Measurements from ENCODE around the gene CLTCL1.

CLTCL1 gene

DNA sequence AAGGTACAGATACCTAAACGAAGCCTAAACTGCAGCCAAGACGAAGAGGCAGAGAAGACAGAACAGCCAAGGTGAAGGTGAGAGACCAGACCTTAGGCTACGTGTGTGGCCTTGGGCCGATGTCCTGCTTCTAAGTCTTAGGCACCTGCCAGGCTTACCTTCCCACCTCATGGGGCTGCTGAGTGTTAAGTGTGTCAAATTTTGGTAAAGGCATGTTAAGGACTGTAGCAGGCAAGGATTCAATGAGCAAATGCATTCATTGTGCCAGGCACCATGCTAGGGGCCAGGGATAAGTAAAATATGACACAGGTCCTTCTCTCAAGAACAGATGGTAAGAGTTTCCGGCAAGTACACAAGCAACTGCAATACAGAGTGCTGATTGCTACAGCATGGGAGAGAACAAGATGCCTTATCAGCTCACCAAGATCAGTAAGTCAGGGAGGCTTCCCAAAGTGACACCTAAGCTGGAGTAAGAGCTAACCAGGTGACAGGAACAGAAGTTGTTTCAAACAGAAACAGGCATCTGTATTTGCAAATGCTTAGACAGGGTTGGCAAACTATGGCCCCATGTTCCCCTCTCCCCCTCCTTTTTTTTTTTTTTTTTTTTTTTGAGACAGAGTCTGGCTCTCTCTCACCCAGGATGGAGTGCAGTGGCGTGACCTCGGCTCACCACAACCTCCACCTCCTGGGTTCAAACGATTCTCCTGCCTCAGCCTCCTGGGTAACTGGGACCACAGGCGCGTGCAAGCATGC, 46.7 kb downstream of the CLTCL1 start:
- Histone ChIP-seq H3K27me3 (ENCODE audit: control insufficient read depth in 1 of 2, insufficient read depth in 2 of 2, low read length in 2 of 2) (no peaks in the 10 kb centered on the region), H3K9ac (ENCODE audit: low read length in 2 of 2) (no peak overlapping the region), H3K36me3 (ENCODE audit: control insufficient read depth in 2 of 2, insufficient read depth in 2 of 2, low read length in 2 of 2) (no peaks in the 10 kb centered on the region), H3K4me3 (ENCODE audit: low read length in 2 of 2) (no peak overlapping the region), H3K9me3 (ENCODE audit: control insufficient read depth in 2 of 2, low read length in 2 of 2) (no peaks in the 10 kb centered on the region), H3K4me1 (ENCODE audit: control insufficient read depth, insufficient read depth, low read length) (no peaks in the 10 kb centered on the region), H3K27ac (ENCODE audit: low read length) (no peak overlapping the region)

DNA sequence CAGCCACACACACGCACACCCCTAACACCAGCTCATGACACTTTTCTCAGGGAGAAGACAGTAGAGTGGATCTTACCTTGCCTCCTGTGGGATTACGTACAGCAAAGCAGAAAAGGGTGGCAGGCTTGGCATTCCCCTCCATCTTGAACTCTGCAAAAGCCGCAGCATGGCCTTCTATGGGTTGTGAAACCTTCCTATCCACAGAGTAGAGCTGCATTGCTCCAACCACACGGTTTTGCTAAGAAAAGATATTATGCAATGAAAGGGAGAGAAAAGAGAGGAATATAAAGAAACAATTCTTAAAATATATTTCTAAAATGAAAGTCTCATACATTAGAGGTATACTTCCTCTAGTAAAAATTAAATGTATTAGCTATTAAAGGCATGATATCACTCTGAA, 48.8 kb downstream of the CLTCL1 start:
- no peak overlapping the region for H3K4me3 ChIP-seq (ENCODE audit: low read length in 2 of 2)
- H3K27ac ChIP-seq (ENCODE audit: low read length), result no peak overlapping the region
- peaks cover 4% of the 10 kb centered on the region for H3K4me1 ChIP-seq (ENCODE audit: control insufficient read depth, insufficient read depth, low read length)
- H3K9ac ChIP-seq (ENCODE audit: low read length in 2 of 2), result no peak overlapping the region
- no peaks in the 10 kb centered on the region for H3K9me3 ChIP-seq (ENCODE audit: control insufficient read depth in 2 of 2, low read length in 2 of 2)
- H3K27me3 ChIP-seq (ENCODE audit: control insufficient read depth in 1 of 2, insufficient read depth in 2 of 2, low read length in 2 of 2), result no peaks in the 10 kb centered on the region
- no peaks in the 10 kb centered on the region for H3K36me3 ChIP-seq (ENCODE audit: control insufficient read depth in 2 of 2, insufficient read depth in 2 of 2, low read length in 2 of 2)

- no peaks in the 10 kb centered on the region for H3K9me3 ChIP-seq (ENCODE audit: control insufficient read depth in 2 of 2, low read length in 2 of 2)
- no peak overlapping the region for H3K27ac ChIP-seq (ENCODE audit: low read length)
- peaks cover 4% of the 10 kb centered on the region for H3K4me1 ChIP-seq (ENCODE audit: control insufficient read depth, insufficient read depth, low read length)
- H3K9ac ChIP-seq (ENCODE audit: low read length in 2 of 2), result no peak overlapping the region
- no peaks in the 10 kb centered on the region for H3K27me3 ChIP-seq (ENCODE audit: control insufficient read depth in 1 of 2, insufficient read depth in 2 of 2, low read length in 2 of 2)
- no peaks in the 10 kb centered on the region for H3K36me3 ChIP-seq (ENCODE audit: control insufficient read depth in 2 of 2, insufficient read depth in 2 of 2, low read length in 2 of 2)
- H3K4me3 ChIP-seq (ENCODE audit: low read length in 2 of 2), result no peak overlapping the region
Observed at GRCh38 chr22:19241593-19241906, 50.0 kb downstream of the CLTCL1 start.

DNA sequence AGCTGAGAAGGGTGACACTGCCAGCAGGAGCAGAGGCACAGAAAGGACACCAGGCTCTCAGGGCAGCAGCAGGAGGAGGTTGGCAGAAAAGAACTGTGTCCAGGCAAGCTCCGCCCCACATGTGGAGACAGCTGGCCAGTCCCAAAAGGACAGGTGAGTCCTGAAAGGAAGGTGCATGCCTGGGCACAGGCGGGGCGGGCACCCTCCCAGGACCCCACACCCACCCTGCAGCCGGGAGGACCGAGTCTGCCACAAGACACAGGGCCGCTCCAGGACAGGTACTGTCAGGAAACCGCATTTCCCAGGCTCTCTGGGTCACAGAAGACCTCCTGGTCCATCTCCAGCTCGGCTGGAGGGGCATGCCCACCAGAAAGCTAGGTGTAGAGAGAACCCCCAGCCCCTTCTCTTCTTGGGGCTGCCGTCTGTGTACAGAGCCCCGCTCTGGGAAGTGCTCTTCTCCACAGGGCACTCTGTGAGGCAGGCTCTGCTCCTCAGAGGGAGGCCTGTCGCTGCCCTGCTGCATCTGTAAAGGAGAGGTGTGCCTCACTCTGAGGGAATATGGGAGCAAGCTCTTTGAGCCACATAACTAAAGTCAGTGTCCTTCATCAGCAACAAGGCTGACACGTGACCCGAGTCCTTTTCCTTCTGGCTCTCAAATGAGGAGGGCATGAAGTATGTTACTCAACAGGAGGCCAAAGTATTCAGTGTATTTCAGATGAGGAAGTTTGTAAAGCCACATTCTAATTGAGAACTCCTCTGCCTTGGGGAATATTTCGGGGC, 50.5 kb downstream of the CLTCL1 start:
- no peaks in the 10 kb centered on the region for H3K36me3 ChIP-seq (ENCODE audit: control insufficient read depth in 2 of 2, insufficient read depth in 2 of 2, low read length in 2 of 2)
- H3K9me3 ChIP-seq (ENCODE audit: control insufficient read depth in 2 of 2, low read length in 2 of 2), result no peaks in the 10 kb centered on the region
- H3K9ac ChIP-seq (ENCODE audit: low read length in 2 of 2), result no peak overlapping the region
- no peak overlapping the region for H3K27ac ChIP-seq (ENCODE audit: low read length)
- no peaks in the 10 kb centered on the region for H3K27me3 ChIP-seq (ENCODE audit: control insufficient read depth in 1 of 2, insufficient read depth in 2 of 2, low read length in 2 of 2)
- peaks cover 4% of the 10 kb centered on the region for H3K4me1 ChIP-seq (ENCODE audit: control insufficient read depth, insufficient read depth, low read length)
- no peak overlapping the region for H3K4me3 ChIP-seq (ENCODE audit: low read length in 2 of 2)

DNA sequence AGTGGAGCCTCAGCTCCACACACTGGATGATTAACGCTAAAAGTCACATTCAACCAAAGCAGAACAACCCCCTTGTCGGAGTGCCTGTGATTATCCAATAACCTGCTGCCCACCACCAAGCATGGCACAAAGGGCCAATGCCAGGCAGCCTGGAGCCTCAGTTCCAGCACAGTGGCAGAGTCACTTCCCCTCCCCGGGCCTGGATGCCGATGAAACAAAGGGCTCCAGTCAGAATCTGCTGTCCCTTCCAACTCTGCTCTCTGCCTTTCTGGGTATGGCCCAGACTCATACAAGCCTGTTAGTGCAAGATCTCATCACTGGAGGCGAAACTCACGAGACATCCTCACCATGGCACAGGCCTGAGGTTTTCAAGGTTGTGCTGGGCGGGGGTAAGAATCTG, 52.1 kb downstream of the CLTCL1 start:
- no peak overlapping the region for H3K9ac ChIP-seq (ENCODE audit: low read length in 2 of 2)
- no peaks in the 10 kb centered on the region for H3K9me3 ChIP-seq (ENCODE audit: control insufficient read depth in 2 of 2, low read length in 2 of 2)
- H3K4me3 ChIP-seq (ENCODE audit: low read length in 2 of 2), result no peak overlapping the region
- no peak overlapping the region for H3K27ac ChIP-seq (ENCODE audit: low read length)
- H3K36me3 ChIP-seq (ENCODE audit: control insufficient read depth in 2 of 2, insufficient read depth in 2 of 2, low read length in 2 of 2), result no peaks in the 10 kb centered on the region
- no peaks in the 10 kb centered on the region for H3K27me3 ChIP-seq (ENCODE audit: control insufficient read depth in 1 of 2, insufficient read depth in 2 of 2, low read length in 2 of 2)
- peaks cover 4% of the 10 kb centered on the region for H3K4me1 ChIP-seq (ENCODE audit: control insufficient read depth, insufficient read depth, low read length)

DNA sequence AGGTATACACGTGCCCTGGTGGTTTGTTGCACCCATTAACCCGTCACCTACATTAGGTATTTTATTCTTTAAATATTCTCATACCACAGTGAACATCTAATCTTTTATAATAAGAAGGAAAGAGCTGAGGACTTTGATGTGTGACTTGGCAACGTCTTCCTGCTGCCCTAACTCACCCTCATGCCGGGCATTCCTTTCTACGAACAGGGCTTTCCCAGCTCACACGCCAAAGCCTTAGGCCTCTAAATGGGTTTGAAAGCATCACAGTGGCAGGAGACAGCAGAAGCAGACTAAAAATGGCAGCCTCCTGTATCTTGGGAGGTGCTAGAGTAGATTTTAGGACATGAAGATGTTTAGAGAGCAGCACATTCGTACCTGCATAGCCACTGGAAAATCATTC, 52.6 kb downstream of the CLTCL1 start:
- Histone ChIP-seq H3K4me1 (ENCODE audit: control insufficient read depth, insufficient read depth, low read length) (peaks cover 4% of the 10 kb centered on the region), H3K27me3 (ENCODE audit: control insufficient read depth in 1 of 2, insufficient read depth in 2 of 2, low read length in 2 of 2) (no peaks in the 10 kb centered on the region), H3K9ac (ENCODE audit: low read length in 2 of 2) (no peak overlapping the region), H3K4me3 (ENCODE audit: low read length in 2 of 2) (no peak overlapping the region), H3K9me3 (ENCODE audit: control insufficient read depth in 2 of 2, low read length in 2 of 2) (no peaks in the 10 kb centered on the region), H3K36me3 (ENCODE audit: control insufficient read depth in 2 of 2, insufficient read depth in 2 of 2, low read length in 2 of 2) (no peaks in the 10 kb centered on the region), H3K27ac (ENCODE audit: low read length) (no peak overlapping the region)

- Histone ChIP-seq H3K27me3 (ENCODE audit: control insufficient read depth in 1 of 2, insufficient read depth in 2 of 2, low read length in 2 of 2) (no peaks in the 10 kb centered on the region), H3K27ac (ENCODE audit: low read length) (no peak overlapping the region), H3K4me1 (ENCODE audit: control insufficient read depth, insufficient read depth, low read length) (peaks cover 4% of the 10 kb centered on the region), H3K36me3 (ENCODE audit: control insufficient read depth in 2 of 2, insufficient read depth in 2 of 2, low read length in 2 of 2) (no peaks in the 10 kb centered on the region), H3K9me3 (ENCODE audit: control insufficient read depth in 2 of 2, low read length in 2 of 2) (no peaks in the 10 kb centered on the region), H3K4me3 (ENCODE audit: low read length in 2 of 2) (no peak overlapping the region), H3K9ac (ENCODE audit: low read length in 2 of 2) (no peak overlapping the region)
Observed at GRCh38 chr22:19235874-19236273, 55.6 kb downstream of the CLTCL1 start.

DNA sequence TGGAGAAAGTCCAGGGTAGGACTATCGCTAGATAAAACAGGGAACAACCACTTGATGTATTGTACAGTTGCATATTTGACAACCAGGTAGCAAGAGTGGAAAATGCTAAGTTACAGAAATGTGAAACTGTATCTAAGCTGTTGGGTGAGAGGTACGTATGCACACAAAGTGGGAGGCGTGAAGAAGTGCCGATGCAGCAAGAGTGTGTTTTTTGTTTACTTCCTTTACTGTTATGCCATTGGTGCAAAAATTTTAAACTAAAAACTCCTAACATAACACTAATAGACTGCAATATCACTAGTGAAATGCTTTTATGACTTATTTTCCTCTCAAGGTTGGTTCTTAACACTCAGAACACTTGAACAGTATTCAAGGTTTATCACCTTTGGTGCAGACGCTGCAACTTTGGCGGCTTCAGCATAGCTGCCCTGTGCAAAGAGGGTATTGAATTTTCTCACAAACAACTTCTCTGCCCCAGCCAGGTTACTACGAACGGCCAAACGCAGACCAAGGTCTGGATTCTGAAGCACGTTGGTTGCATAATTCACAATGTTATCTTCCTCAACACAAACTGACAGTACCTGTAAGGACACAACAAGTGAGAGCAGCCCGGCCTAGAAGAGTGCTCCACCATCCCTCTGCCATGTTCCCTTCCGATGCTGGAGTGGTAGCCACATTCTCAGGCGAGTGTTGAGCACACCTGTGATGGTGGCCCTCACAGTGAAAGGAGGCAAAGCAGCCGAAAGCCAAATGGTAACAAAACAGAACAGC, 57.2 kb downstream of the CLTCL1 start:
- H3K4me1 ChIP-seq (ENCODE audit: control insufficient read depth, insufficient read depth, low read length), result peaks cover 4% of the 10 kb centered on the region
- H3K4me3 ChIP-seq (ENCODE audit: low read length in 2 of 2), result no peak overlapping the region
- no peak overlapping the region for H3K9ac ChIP-seq (ENCODE audit: low read length in 2 of 2)
- no peak overlapping the region for H3K27ac ChIP-seq (ENCODE audit: low read length)
- no peaks in the 10 kb centered on the region for H3K9me3 ChIP-seq (ENCODE audit: control insufficient read depth in 2 of 2, low read length in 2 of 2)
- no peaks in the 10 kb centered on the region for H3K36me3 ChIP-seq (ENCODE audit: control insufficient read depth in 2 of 2, insufficient read depth in 2 of 2, low read length in 2 of 2)
- H3K27me3 ChIP-seq (ENCODE audit: control insufficient read depth in 1 of 2, insufficient read depth in 2 of 2, low read length in 2 of 2), result no peaks in the 10 kb centered on the region

DNA sequence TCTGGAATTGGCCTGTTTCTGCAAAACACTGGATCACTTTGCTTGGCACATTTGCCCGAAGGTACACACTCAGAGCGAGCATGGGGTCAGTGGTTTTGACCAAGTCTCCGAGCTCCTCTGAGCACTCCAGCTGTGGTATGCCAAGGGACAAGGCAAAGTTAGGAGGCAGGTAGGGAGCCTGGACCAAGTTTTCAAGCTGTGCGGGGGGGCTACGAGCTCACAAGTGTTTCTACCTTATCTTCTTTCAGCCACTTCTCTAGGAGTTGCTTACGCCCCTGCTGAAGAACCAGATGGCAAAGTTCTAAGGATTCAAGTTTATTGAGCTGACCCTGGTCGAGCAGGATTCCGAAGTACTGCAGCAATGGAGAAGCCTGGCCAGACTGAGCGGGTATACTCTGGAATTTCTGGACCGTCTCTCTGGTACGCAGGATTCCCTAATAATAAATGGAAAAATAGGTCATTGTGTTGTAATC, 58.3 kb downstream of the CLTCL1 start:
- Histone ChIP-seq H3K4me1 (ENCODE audit: control insufficient read depth, insufficient read depth, low read length) (peaks cover 5% of the 10 kb centered on the region), H3K27me3 (ENCODE audit: control insufficient read depth in 1 of 2, insufficient read depth in 2 of 2, low read length in 2 of 2) (no peaks in the 10 kb centered on the region), H3K9ac (ENCODE audit: low read length in 2 of 2) (no peak overlapping the region), H3K9me3 (ENCODE audit: control insufficient read depth in 2 of 2, low read length in 2 of 2) (no peaks in the 10 kb centered on the region), H3K27ac (ENCODE audit: low read length) (no peak overlapping the region), H3K36me3 (ENCODE audit: control insufficient read depth in 2 of 2, insufficient read depth in 2 of 2, low read length in 2 of 2) (no peaks in the 10 kb centered on the region), H3K4me3 (ENCODE audit: low read length in 2 of 2) (no peak overlapping the region)

- Histone ChIP-seq H3K4me3 (ENCODE audit: low read length in 2 of 2) (no peak overlapping the region), H3K9me3 (ENCODE audit: control insufficient read depth in 2 of 2, low read length in 2 of 2) (no peaks in the 10 kb centered on the region), H3K4me1 (ENCODE audit: control insufficient read depth, insufficient read depth, low read length) (peaks cover 9% of the 10 kb centered on the region), H3K27ac (ENCODE audit: low read length) (no peak overlapping the region), H3K9ac (ENCODE audit: low read length in 2 of 2) (no peak overlapping the region), H3K27me3 (ENCODE audit: control insufficient read depth in 1 of 2, insufficient read depth in 2 of 2, low read length in 2 of 2) (no peaks in the 10 kb centered on the region), H3K36me3 (ENCODE audit: control insufficient read depth in 2 of 2, insufficient read depth in 2 of 2, low read length in 2 of 2) (no peaks in the 10 kb centered on the region)
Observed at GRCh38 chr22:19232623-19233022, 58.9 kb downstream of the CLTCL1 start.
